NB4 (cell line): Measurements from ENCODE around the gene CCNI2.

ENCODE experiments used
- CTCF ChIP-seq: IDR thresholded peaks from one replicate; pipeline ENCODE4 v1.5.1; 2012; ENCODE audit warnings: low read depth, low read length
- MAX ChIP-seq: IDR thresholded peaks from 2 replicates; pipeline ENCODE4 v1.6.1; 2011; ENCODE audit warnings: low read depth, low read length
- MYC ChIP-seq: IDR thresholded peaks from 2 replicates; pipeline ENCODE4 v1.6.1; 2011; ENCODE audit warnings: low read depth, low read length
- POLR2A ChIP-seq: IDR thresholded peaks from 2 replicates; pipeline ENCODE4 v1.6.1; 2011; ENCODE audit warnings: mild to moderate bottlenecking; ENCODE audit not compliant: insufficient read length; ENCODE audit errors: extremely low read depth

- TF ChIP-seq POLR2A (no peak), CTCF (no peak), MAX (no peak), MYC (no peak)
These were observed 27.2 kb downstream of the CCNI2 start for GRCh38 chr5:132774406-132774805.
